HepG2 (cell line): ENCODE data around the gene CHEK2. TPM values are rescaled to one million over a fixed set of nuclear protein-coding genes. Genes with fewer than 3 reads are reported as not detected.

Experiments used
- CBX2 ChIP-seq, 2 experiments: fragments of 200-600 bp in 1 of 2; sonication (generic); formaldehyde crosslinking in 1 of 2; IDR thresholded peaks; 2 replicates each; pipeline versions ENCODE4 v1.7.0 to v1.8.1; 2018 to 2022; ENCODE audit warnings: low read depth in 2 of 2, low read length in 1 of 2, mild to moderate bottlenecking in 1 of 2, missing genetic modification reagents in 1 of 2
- FUBP1 ChIP-seq: sonication (generic); formaldehyde crosslinking; IDR thresholded peaks from 2 replicates; pipeline ENCODE4 v1.5.1; 2020; ENCODE audit warnings: missing genetic modification reagents, mild to moderate bottlenecking, borderline replicate concordance
- IRX3 ChIP-seq: sonication (generic); formaldehyde crosslinking; IDR thresholded peaks from 2 replicates; pipeline ENCODE4 v1.8.1; 2023; ENCODE audit warnings: mild to moderate bottlenecking, low read depth, missing genetic modification reagents, borderline replicate concordance
- TEAD3 ChIP-seq: optimal IDR thresholded peaks from 2 replicates; pipeline ENCODE3; 2016; ENCODE audit warnings: borderline replicate concordance
- THAP11 ChIP-seq: IDR thresholded peaks from 2 replicates; pipeline ENCODE4 v1.6.1; 2016; ENCODE audit warnings: missing biosample characterization, missing genetic modification reagents
- ZFP37 ChIP-seq: sonication (generic); formaldehyde crosslinking; IDR thresholded peaks from 2 replicates; pipeline ENCODE4 v1.4.0; 2020; ENCODE audit warnings: missing genetic modification reagents, borderline replicate concordance
- ZMYM3 ChIP-seq: sonication (generic); formaldehyde crosslinking; IDR thresholded peaks from 2 replicates; pipeline ENCODE4 v1.5.1; 2020; ENCODE audit warnings: mild to moderate bottlenecking, missing genetic modification reagents
- ZNF124 ChIP-seq: sonication (generic); formaldehyde crosslinking; IDR thresholded peaks from 2 replicates; pipeline ENCODE4 v1.4.0; 2020; ENCODE audit warnings: missing genetic modification reagents
- ZNF18 ChIP-seq: sonication (generic); formaldehyde crosslinking; IDR thresholded peaks from 2 replicates; pipeline ENCODE4 v1.8.0; 2022; ENCODE audit warnings: mild to moderate bottlenecking, missing genetic modification reagents; ENCODE audit not compliant: insufficient replicate concordance
- ZNF20 ChIP-seq: sonication (generic); formaldehyde crosslinking; IDR thresholded peaks from 2 replicates; pipeline ENCODE4 v1.4.0; 2020; ENCODE audit warnings: mild to moderate bottlenecking, moderate library complexity, missing genetic modification reagents
- ZNF224 ChIP-seq: sonication (generic); formaldehyde crosslinking; IDR thresholded peaks from 2 replicates; pipeline ENCODE4 v1.5.0; 2020; ENCODE audit warnings: mild to moderate bottlenecking, missing genetic modification reagents
- ZNF234 ChIP-seq: sonication (generic); formaldehyde crosslinking; conservative IDR thresholded peaks from 2 replicates; pipeline ENCODE4 v1.5.1; 2020; ENCODE audit warnings: mild to moderate bottlenecking, missing genetic modification reagents
- ZNF318 ChIP-seq: sonication (generic); formaldehyde crosslinking; IDR thresholded peaks from 2 replicates; pipeline ENCODE4 v1.4.0; 2020; ENCODE audit warnings: mild to moderate bottlenecking, missing genetic modification reagents
- ZNF580 ChIP-seq: IDR thresholded peaks from 2 replicates; pipeline ENCODE4 v1.6.1; 2016; ENCODE audit warnings: low read depth, borderline replicate concordance
- polyA plus RNA-seq, 8 experiments: library from polyadenylated mRNA; depleted of rRNA in 3 of 8; stranded (reverse) in 7 of 8; unstranded in 1 of 8; fragments of >200 nt; fragmentation: Illumina TruSeq in 4 of 8; extraction: Trizol in 4 of 8; gene quantifications; 2 replicates each; pipeline versions ENCODE4 v1.2.1 to v1.2.3, GENCODE V29; 2011 to 2016; ENCODE audit warnings: low read depth in 4 of 8, missing spikeins in 1 of 8, mixed read lengths in 1 of 8; ENCODE audit not compliant: insufficient read depth in 1 of 8
- total RNA-seq, 5 experiments: library from RNA; depleted of rRNA; stranded (reverse); fragments of >200 nt; fragmentation: Illumina TruSeq; extraction: Trizol; gene quantifications; 2 replicates each; pipeline ENCODE4 v1.2.3, GENCODE V29; 2016; ENCODE audit warnings: low read depth in 1 of 5

CHEK2 gene
- total and polyA plus RNA-seq, 2 of the 13 experiments (the other 11 are each of a cell fraction or from before 2014, with no cell fraction given), result 27.0 to 40.5 TPM

GRCh38 chr22:28741785-28742561, at the start of gene CHEK2, which contains the start of gene HSCB (continued):
- 0 out of 2 replicates have a peak, but pooled peaks have one; percentile 10 for TF ChIP-seq ZNF318 (CRISPR knock-in tag)
- no peak for TF ChIP-seq FUBP1
- TF ChIP-seq ZNF224 (CRISPR knock-in tag), result no peak
- TF ChIP-seq CBX2 (IDR thresholded peaks at IDR 0.05; ENCODE audit: low read depth, low read length), result no peak
- no peak for TF ChIP-seq CBX2 (CRISPR knock-in tag; IDR thresholded peaks at IDR 0.05; ENCODE audit: low read depth)
- TF ChIP-seq TEAD3 (CRISPR knock-in tag), result peak; percentile 30
- no peak for TF ChIP-seq ZNF124 (CRISPR knock-in tag)
- no peak for TF ChIP-seq ZMYM3
- 0 out of 2 replicates have a peak, but pooled peaks have one; percentile 17 for TF ChIP-seq IRX3 (CRISPR knock-in tag)
- TF ChIP-seq ZNF580 (CRISPR knock-in tag), result no peak
- no peak for TF ChIP-seq ZNF234 (CRISPR knock-in tag)
- TF ChIP-seq ZNF18 (CRISPR knock-in tag), result peak; percentile 57
- TF ChIP-seq ZFP37 (CRISPR knock-in tag), result no peak
- peak; percentile 99 for TF ChIP-seq THAP11 (CRISPR knock-in tag)
- TF ChIP-seq ZNF20 (CRISPR knock-in tag), result no peak
